Measurements from ENCODE around the gene ADGRL2.

DNA sequence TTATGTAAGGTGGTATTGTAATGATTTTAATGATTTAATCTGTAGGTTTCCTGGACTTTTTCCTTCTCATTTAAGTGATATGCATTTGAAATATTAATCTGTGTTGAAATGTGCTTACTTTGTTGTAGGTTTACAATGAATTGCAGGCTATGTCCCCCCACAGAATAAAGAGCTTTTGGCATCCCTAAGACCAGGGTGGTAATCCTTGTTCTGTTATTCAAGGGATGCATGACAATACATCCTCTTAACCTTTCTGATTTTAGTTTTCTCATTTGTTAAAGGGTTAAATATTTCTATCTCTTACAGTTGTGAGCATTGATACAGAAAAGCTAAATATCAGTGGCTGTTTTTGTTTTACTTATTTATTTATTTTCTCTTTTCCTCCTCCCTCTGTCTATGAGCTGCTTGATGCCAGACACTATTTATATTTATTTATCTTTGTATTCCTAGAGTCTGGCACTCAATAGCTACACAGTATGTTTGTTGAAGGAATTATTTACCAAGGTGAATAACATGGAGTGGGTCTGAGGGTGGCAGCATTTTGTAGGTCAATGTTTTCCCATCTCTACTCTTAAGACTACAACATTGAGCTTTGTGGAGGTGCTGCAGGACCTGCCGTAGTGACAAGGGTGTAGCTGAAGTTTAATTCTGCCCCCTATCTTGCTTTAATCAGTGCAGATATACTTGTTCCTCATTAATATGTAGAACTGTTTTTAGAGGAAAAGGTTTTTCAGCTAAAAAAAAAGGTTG lies 19.9 kb upstream of the ADGRL2 start:
- TF ChIP-seq POLR2A (IDR thresholded peaks at IDR 0.05; ENCODE audit: low read length) = no peak
- no peak for TF ChIP-seq GATA1 (IDR thresholded peaks at IDR 0.05; ENCODE audit: low read depth, low read length)

All from erythroblast (primary cell).